HepG2 (cell line): ENCODE results near the gene WDR37. TPM values are rescaled to one million over a fixed set of nuclear protein-coding genes. Genes with fewer than 3 reads are reported as not detected.
A peak's percentile ranks its signal among the peaks of the same experiment; 100 is the strongest.

Source experiments
- ATAC-seq: fragments of 200-7000 bp; cut with Tn5 transposase; 3 replicates; pipeline ENCODE4 v1.9.1; 2020; ENCODE audit warnings: mild to moderate bottlenecking, moderate library complexity
- BruUV-seq: library from RNA; stranded (reverse); fragments of 400-500 nt; replicated peaks from 2 replicates; lab custom pipeline; 2021; lab: Mats Ljungman, UMichigan
- CTCF ChIA-PET: fragments of 300-600 bp; formaldehyde crosslinking; extraction: SDS; loops from one replicate; lab custom pipeline; 2021; ENCODE audit warnings: low total read pairs, inconsistent platforms, low intra/inter-chr PET ratio; lab: Yijun Ruan, JAX
- POLR2A ChIA-PET: fragments of 350-600 bp; sonication (Branson Sonifier 250); formaldehyde crosslinking; loops from one replicate; lab custom pipeline; 2020; ENCODE audit warnings: antibody characterized with exemption, inconsistent platforms; lab: Yijun Ruan, JAX
- DNase-seq: peaks from one replicate; pipeline ENCODE4 v3.0.0-alpha.2; 2015; ENCODE audit warnings: low spot score
- FAIRE-seq: peaks from 3 replicates; lab custom pipeline; 2011; peaks lifted over from hg19 to GRCh38; lab: Jason Lieb, UNC
- H2AFZ ChIP-seq: one replicate; pipeline ENCODE4 v1.6.1; 2011; ENCODE audit warnings: low read length, inconsistent platforms
- H3K27ac ChIP-seq: fragments of 300-600 bp; 3 replicates; pipeline ENCODE4 v1.8.0; 2011; ENCODE audit warnings: mixed run types, mild to moderate bottlenecking, mixed read lengths, low read length, inconsistent platforms; ENCODE audit not compliant: insufficient read depth; ENCODE audit errors: extremely low read length
- H3K27me3 ChIP-seq, 2 experiments: fragments of 200-600 bp in 1 of 2; 2 replicates in 1 of 2; 3 replicates in 1 of 2; pipeline versions ENCODE4 v1.6.0 to v1.8.0; 2011; ENCODE audit warnings: low read length in 2 of 2, mild to moderate bottlenecking in 2 of 2, moderate library complexity in 2 of 2, inconsistent platforms in 1 of 2; ENCODE audit not compliant: insufficient read depth in 2 of 2, control insufficient read depth in 1 of 2
- H3K36me3 ChIP-seq, 2 experiments: fragments of 200-600 bp in 1 of 2; replicated peaks in 1 of 2; 2 replicates in 1 of 2; 3 replicates in 1 of 2; pipeline versions ENCODE4 v1.5.1 to v1.8.0; 2011; ENCODE audit warnings: low read length in 2 of 2, inconsistent platforms in 1 of 2; ENCODE audit not compliant: insufficient read depth in 2 of 2, control insufficient read depth in 1 of 2
- H3K4me1 ChIP-seq: 2 replicates; pipeline ENCODE4 v1.5.1; 2012; ENCODE audit warnings: low read length, inconsistent platforms; ENCODE audit not compliant: insufficient read depth
- H3K4me2 ChIP-seq: 2 replicates; pipeline ENCODE4 v1.6.0; 2011; ENCODE audit warnings: low read depth, low read length, inconsistent platforms
- H3K4me3 ChIP-seq, 3 experiments: fragments of 200-600 bp in 1 of 3; sonication (generic), shearing (Covaris generic) in 1 of 3; replicated peaks in 1 of 3; 2 replicates each; pipeline ENCODE4 v1.5.1; 2011 to 2016; ENCODE audit warnings: low read length in 3 of 3, inconsistent platforms in 2 of 3, low read depth in 2 of 3, mild to moderate bottlenecking in 2 of 3, control low read depth in 1 of 3, mixed read lengths in 1 of 3; ENCODE audit not compliant: insufficient read depth in 1 of 3
- H3K79me2 ChIP-seq: one replicate; pipeline ENCODE4 v1.6.1; 2011; ENCODE audit warnings: low read length, inconsistent platforms; ENCODE audit not compliant: insufficient read depth
- H3K9ac ChIP-seq: 2 replicates; pipeline ENCODE4 v1.6.0; 2011; ENCODE audit warnings: mild to moderate bottlenecking, low read depth, low read length, inconsistent platforms; ENCODE audit not compliant: insufficient read depth
- H3K9me3 ChIP-seq: 2 replicates; pipeline ENCODE4 v1.5.1; 2012; ENCODE audit warnings: mild to moderate bottlenecking, low read length
- H4K20me1 ChIP-seq: 2 replicates; pipeline ENCODE4 v1.6.0; 2011; ENCODE audit warnings: inconsistent platforms, mild to moderate bottlenecking, low read length, moderate library complexity; ENCODE audit not compliant: insufficient read depth
- AHR ChIP-seq: IDR thresholded peaks from 2 replicates; pipeline ENCODE4 v1.6.1; 2018; ENCODE audit warnings: missing genetic modification reagents, missing compliant biosample characterization
- MAFF ChIP-seq: IDR thresholded peaks from 2 replicates; pipeline ENCODE4 v1.6.1; 2011; ENCODE audit warnings: low read depth, low read length, improper control_type of control experiment
- MAFK ChIP-seq, 2 experiments: IDR thresholded peaks in 1 of 2; conservative IDR thresholded peaks in 1 of 2; 2 replicates each; pipeline ENCODE4 v1.6.1; 2011; ENCODE audit warnings: improper control_type of control experiment in 2 of 2, low read length in 2 of 2
- ZNF235 ChIP-seq: sonication (generic); formaldehyde crosslinking; IDR thresholded peaks from 2 replicates; pipeline ENCODE4 v1.8.1; 2023; ENCODE audit warnings: mild to moderate bottlenecking, missing genetic modification reagents, borderline replicate concordance
- ZNF256 ChIP-seq: sonication (generic); formaldehyde crosslinking; conservative IDR thresholded peaks from 2 replicates; pipeline ENCODE4 v1.4.0; 2020; ENCODE audit warnings: missing genetic modification reagents
- ZNF30 ChIP-seq: sonication (generic); formaldehyde crosslinking; IDR thresholded peaks from 2 replicates; pipeline ENCODE4 v1.5.0; 2020; ENCODE audit warnings: mild to moderate bottlenecking, missing genetic modification reagents
- ZNF709 ChIP-seq: sonication (generic); formaldehyde crosslinking; IDR thresholded peaks from 2 replicates; pipeline ENCODE4 v1.5.0; 2020; ENCODE audit warnings: mild to moderate bottlenecking, missing genetic modification reagents
- WGBS: methylation state at CpG from one replicate; pipeline ENCODE4 v1.1.6; 2017; ENCODE audit warnings: low lambda C conversion rate; 5-methylcytosine and 5-hydroxymethylcytosine counted together
- in situ Hi-C: cut with HindIII; loops from 2 replicates; pipeline ENCODE4 v1.10.0; 2017; ENCODE audit warnings: low pct_unique_long_range_greater_than_20kb; ENCODE audit not compliant: extremely low pct_ligation_motif_present
- intact Hi-C: fragments of 100-400 bp; cut with micrococcal nuclease; formaldehyde crosslinking; loops from one replicate; pipeline ENCODE4 v1.10.0; 2022; ENCODE audit not compliant: unreplicated experiment
- polyA plus RNA-seq, 8 experiments: library from polyadenylated mRNA; depleted of rRNA in 3 of 8; stranded (reverse) in 7 of 8; unstranded in 1 of 8; fragments of >200 nt; fragmentation: Illumina TruSeq in 4 of 8; extraction: Trizol in 4 of 8; gene quantifications; 2 replicates each; pipeline versions ENCODE4 v1.2.1 to v1.2.3, GENCODE V29; 2011 to 2016; ENCODE audit warnings: low read depth in 4 of 8, missing spikeins in 1 of 8, mixed read lengths in 1 of 8; ENCODE audit not compliant: insufficient read depth in 1 of 8
- total RNA-seq, 5 experiments: library from RNA; depleted of rRNA; stranded (reverse); fragments of >200 nt; fragmentation: Illumina TruSeq; extraction: Trizol; gene quantifications; 2 replicates each; pipeline ENCODE4 v1.2.3, GENCODE V29; 2016; ENCODE audit warnings: low read depth in 1 of 5
- TF ChIP-seq, protein P1 (sequence below): sonication (generic); formaldehyde crosslinking; IDR thresholded peaks from 2 replicates; pipeline ENCODE4 v1.4.0; 2020; ENCODE audit warnings: mild to moderate bottlenecking, missing genetic modification reagents, borderline replicate concordance

The WDR37 gene
- total and polyA plus RNA-seq, 2 of the 13 experiments (the other 11 are each of a cell fraction or from before 2014, with no cell fraction given) = 5.9 to 7.5 TPM

DNA sequence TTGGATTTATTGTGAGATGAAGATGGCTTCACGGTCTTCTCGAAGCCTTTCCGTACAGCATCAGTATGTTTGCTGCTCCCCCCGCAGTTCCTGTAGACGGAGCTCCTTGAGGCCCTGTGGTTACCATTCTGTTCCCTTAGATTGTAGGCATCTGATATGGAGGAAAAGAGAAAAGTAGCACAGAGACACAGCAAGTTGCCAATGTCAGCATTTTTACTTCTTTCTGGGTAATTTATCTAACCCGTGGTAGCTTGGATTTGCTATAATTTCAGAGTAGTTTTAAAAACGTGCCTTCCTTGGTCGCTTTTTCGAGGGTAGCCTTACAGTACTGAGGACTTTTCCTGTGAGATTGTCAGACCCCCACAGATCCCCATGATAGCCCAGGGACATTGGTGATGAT lies 37.5 kb downstream of the WDR37 start:
- Histone ChIP-seq H3K79me2 (no peaks in the 10 kb centered on the region), H3K4me3 (no peak overlapping the region), H3K27me3 (no peaks in the 10 kb centered on the region), H3K9ac (no peak overlapping the region), H3K4me1 (no peaks in the 10 kb centered on the region), H3K4me2 (no peak overlapping the region), H3K36me3 (peaks cover 11 to 76% of the 10 kb centered on the region in 2 experiments), H2AFZ (no peak overlapping the region), H3K27ac (no peak overlapping the region), H3K9me3 (no peaks in the 10 kb centered on the region), H4K20me1 (peaks cover 3% of the 10 kb centered on the region; the same call in 1 of the 2 replicates)
- TF ChIP-seq MAFK (conservative IDR thresholded peaks at IDR 0.05 in 1 of 2, IDR thresholded peaks at IDR 0.05 in 1 of 2; ENCODE audit: low read length in 2 of 2) (peak; percentile 71 to 88), ZNF235 (CRISPR knock-in tag) (no peak), ZNF709 (no peak), AHR (no peak), ZNF30 (CRISPR knock-in tag) (no peak), MAFF (peak; percentile 72), ZNF256 (CRISPR knock-in tag) (no peak)
- TF ChIP-seq, protein P1, sequence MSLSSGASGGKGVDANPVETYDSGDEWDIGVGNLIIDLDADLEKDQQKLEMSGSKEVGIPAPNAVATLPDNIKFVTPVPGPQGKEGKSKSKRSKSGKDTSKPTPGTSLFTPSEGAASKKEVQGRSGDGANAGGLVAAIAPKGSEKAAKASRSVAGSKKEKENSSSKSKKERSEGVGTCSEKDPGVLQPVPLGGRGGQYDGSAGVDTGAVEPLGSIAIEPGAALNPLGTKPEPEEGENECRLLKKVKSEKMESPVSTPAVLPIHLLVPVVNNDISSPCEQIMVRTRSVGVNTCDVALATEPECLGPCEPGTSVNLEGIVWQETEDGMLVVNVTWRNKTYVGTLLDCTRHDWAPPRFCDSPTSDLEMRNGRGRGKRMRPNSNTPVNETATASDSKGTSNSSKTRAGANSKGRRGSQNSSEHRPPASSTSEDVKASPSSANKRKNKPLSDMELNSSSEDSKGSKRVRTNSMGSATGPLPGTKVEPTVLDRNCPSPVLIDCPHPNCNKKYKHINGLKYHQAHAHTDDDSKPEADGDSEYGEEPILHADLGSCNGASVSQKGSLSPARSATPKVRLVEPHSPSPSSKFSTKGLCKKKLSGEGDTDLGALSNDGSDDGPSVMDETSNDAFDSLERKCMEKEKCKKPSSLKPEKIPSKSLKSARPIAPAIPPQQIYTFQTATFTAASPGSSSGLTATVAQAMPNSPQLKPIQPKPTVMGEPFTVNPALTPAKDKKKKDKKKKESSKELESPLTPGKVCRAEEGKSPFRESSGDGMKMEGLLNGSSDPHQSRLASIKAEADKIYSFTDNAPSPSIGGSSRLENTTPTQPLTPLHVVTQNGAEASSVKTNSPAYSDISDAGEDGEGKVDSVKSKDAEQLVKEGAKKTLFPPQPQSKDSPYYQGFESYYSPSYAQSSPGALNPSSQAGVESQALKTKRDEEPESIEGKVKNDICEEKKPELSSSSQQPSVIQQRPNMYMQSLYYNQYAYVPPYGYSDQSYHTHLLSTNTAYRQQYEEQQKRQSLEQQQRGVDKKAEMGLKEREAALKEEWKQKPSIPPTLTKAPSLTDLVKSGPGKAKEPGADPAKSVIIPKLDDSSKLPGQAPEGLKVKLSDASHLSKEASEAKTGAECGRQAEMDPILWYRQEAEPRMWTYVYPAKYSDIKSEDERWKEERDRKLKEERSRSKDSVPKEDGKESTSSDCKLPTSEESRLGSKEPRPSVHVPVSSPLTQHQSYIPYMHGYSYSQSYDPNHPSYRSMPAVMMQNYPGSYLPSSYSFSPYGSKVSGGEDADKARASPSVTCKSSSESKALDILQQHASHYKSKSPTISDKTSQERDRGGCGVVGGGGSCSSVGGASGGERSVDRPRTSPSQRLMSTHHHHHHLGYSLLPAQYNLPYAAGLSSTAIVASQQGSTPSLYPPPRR (CRISPR knock-in tag) = no peak
- no TSS peak for BruUV-seq
- in situ Hi-C loops (no loop called here), intact Hi-C loops (no loop called here)
- ATAC-seq (no peak), DNase-seq (no peak), FAIRE-seq (no peak)
- CTCF ChIA-PET = no interaction called here
- POLR2A ChIA-PET = no interaction called here
- WGBS = 97% methylated on average over 9 of the region's 9 CpGs
